GM19452 (cell line): Measurements from ENCODE around the gene JRKL.
"Not testable (repeated sequence)": the region's sequence is repeated elsewhere in the genome, so short reads cannot be mapped to it uniquely, and the experiment has no call there.

Experiments used
- ATAC-seq: cut with Tn5 transposase; IDR thresholded peaks from one replicate; pipeline ENCODE4 v1.9.1; 2021; ENCODE audit not compliant: unreplicated experiment

Gene JRKL

GRCh38 chr11:96393753-96394348, 4.0 kb downstream of the JRKL start:
- no peak for ATAC-seq

GRCh38 chr11:96394773-96395172, 5.0 kb downstream of the JRKL start:
- ATAC-seq: no peak

- ATAC-seq: no peak
Measured at GRCh38 chr11:96396637-96397036, 6.8 kb downstream of the JRKL start.

GRCh38 chr11:96397863-96398262, 8.1 kb downstream of the JRKL start:
- ATAC-seq: no peak

- ATAC-seq: no peak
Measured at GRCh38 chr11:96400697-96401096, 10.9 kb downstream of the JRKL start.

GRCh38 chr11:96411412-96411811, 21.6 kb downstream of the JRKL start:
- ATAC-seq: not testable (repeated sequence)

GRCh38 chr11:96412761-96413381, 23.1 kb downstream of the JRKL start:
- no peak for ATAC-seq

- ATAC-seq: no peak
Measured at GRCh38 chr11:96413408-96413807, 23.6 kb downstream of the JRKL start.

- ATAC-seq: no peak
Measured at GRCh38 chr11:96424693-96425092, 34.9 kb downstream of the JRKL start.

GRCh38 chr11:96430668-96431067, 40.9 kb downstream of the JRKL start:
- ATAC-seq: no peak

GRCh38 chr11:96432654-96433053, 42.8 kb downstream of the JRKL start:
- not testable (repeated sequence) for ATAC-seq
